ENCODE measurements around the gene KCNJ6.
"Not testable (repeated sequence)": the region's sequence is repeated elsewhere in the genome, so short reads cannot be mapped to it uniquely, and the experiment has no call there.

The KCNJ6 gene

GRCh38 chr21:37659874-37660273 lies 256.4 kb downstream of the KCNJ6 start:
- DNase-seq (ENCODE audit: insufficient read length, low spot score) (no peak), FAIRE-seq (no peak)
- no peak for TF ChIP-seq TAF1 (IDR thresholded peaks at IDR 0.05; ENCODE audit: low read depth, low read length)
- no peak for TF ChIP-seq SPI1 (IDR thresholded peaks at IDR 0.05; ENCODE audit: low read depth, low read length)
- TF ChIP-seq PAX5 (IDR thresholded peaks at IDR 0.05; ENCODE audit: insufficient read depth, low read length, severe bottlenecking): no peak

DNA sequence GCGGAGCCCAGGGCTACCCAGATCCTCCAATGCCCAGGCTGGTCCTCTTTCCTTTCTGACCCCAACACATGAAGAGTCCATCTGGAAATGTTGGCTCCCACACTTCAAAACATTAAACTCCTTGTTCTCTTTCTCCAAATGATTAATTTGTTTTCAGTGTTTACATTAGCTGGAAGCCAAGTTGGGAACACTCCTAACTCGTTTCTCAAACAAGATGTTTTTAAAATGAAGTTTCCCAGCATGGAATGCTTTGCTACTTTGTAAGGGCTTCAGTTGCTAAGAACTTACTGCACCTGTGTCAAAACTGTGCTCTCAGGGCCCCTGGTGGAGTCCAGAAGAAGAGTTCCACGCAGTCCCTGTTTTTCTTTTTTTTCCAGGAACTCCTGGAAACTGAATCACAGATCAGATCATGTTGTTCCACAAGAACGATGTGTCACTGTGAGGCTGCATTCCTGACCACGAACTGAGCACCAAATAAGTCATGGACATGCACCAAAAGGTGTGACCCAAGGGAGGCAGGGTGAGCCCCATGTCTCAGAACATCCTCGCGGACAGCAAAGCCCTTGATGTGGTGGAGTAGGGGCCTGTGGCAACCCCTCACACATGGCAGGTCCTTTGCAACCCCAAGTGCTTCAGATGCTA lies 257.3 kb downstream of the KCNJ6 start:
- DNase-seq (ENCODE audit: insufficient read length, low spot score) (no peak), FAIRE-seq (no peak)
- no peak for TF ChIP-seq POU2F2 (IDR thresholded peaks at IDR 0.05; ENCODE audit: low read depth, low read length)
- TF ChIP-seq PAX5 (IDR thresholded peaks at IDR 0.05; ENCODE audit: insufficient read depth, low read length, severe bottlenecking): no peak
- TF ChIP-seq POLR2AphosphoS5 (IDR thresholded peaks at IDR 0.05; ENCODE audit: low read depth, low read length): no peak
- no peak for TF ChIP-seq TAF1 (IDR thresholded peaks at IDR 0.05; ENCODE audit: low read depth, low read length)
- TF ChIP-seq SPI1 (IDR thresholded peaks at IDR 0.05; ENCODE audit: low read depth, low read length): no peak
- no peak for TF ChIP-seq POLR2A (IDR thresholded peaks at IDR 0.05; ENCODE audit: low read depth, low read length)

DNA sequence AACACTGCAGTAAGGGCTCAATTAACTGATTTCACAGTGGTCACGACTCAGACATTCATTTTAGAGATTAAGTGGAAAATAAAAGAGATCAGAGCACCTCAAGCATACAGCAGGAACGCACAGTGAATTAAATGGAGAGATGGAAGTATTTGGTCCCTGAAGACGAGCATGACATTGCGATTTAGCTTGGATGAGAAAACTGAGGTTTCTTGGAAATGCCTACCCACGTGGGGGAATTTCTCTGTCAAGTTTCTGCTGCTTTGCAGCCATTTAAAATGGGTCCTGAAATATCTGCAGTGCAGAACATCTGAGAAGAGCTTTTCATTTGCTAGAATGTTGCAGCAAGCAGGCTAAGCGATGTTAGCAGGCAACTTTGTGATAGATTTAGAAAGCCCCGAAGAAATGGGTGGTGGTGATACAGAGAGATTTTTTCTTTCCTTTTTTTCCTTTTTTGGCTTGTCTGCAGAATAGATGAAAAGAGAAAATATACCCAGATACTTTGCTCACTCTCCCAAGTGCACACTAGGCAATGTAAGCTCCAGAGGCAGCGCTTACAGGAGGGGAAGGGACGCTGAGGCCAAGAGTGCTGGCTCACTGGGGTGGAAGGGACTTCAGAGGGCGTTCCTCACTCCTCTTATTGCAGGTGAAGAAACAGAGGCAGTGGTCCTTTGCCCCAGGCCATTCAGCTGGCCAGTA lies 258.0 kb downstream of the KCNJ6 start:
- no peak for TF ChIP-seq POLR2AphosphoS5 (IDR thresholded peaks at IDR 0.05; ENCODE audit: low read depth, low read length)
- TF ChIP-seq POLR2A (IDR thresholded peaks at IDR 0.05; ENCODE audit: low read depth, low read length): no peak
- no peak for TF ChIP-seq PAX5 (IDR thresholded peaks at IDR 0.05; ENCODE audit: insufficient read depth, low read length, severe bottlenecking)
- TF ChIP-seq SPI1 (IDR thresholded peaks at IDR 0.05; ENCODE audit: low read depth, low read length): no peak
- no peak for TF ChIP-seq POU2F2 (IDR thresholded peaks at IDR 0.05; ENCODE audit: low read depth, low read length)
- no peak for TF ChIP-seq TAF1 (IDR thresholded peaks at IDR 0.05; ENCODE audit: low read depth, low read length)
- FAIRE-seq (no peak), DNase-seq (ENCODE audit: insufficient read length, low spot score) (no peak)

DNA sequence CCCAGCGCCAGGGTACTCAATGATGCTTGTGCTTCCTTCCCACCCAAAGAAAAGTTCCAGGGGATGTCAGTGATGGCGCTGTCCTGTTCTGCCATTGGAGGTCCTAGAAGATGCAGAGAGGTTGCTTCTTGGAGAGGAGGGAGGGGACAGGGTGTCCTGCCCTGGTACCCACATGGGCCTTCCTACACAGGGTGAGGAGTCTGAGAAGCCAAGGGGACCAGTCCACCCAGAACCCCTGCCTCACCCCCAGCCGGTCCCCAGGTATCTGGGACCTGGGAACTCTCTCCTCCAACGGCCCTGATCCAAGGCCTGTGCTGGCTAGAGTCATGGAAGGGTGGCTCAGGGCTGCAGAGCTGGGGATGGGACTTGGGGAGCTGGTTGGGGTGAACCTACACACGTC lies 259.4 kb downstream of the KCNJ6 start:
- DNase-seq (ENCODE audit: insufficient read length, low spot score): no peak
- no peak for TF ChIP-seq SPI1 (IDR thresholded peaks at IDR 0.05; ENCODE audit: low read depth, low read length)
- TF ChIP-seq PAX5 (IDR thresholded peaks at IDR 0.05; ENCODE audit: insufficient read depth, low read length, severe bottlenecking): no peak
- no peak for TF ChIP-seq POLR2AphosphoS5 (IDR thresholded peaks at IDR 0.05; ENCODE audit: low read depth, low read length)
- TF ChIP-seq TAF1 (IDR thresholded peaks at IDR 0.05; ENCODE audit: low read depth, low read length): no peak
- no peak for TF ChIP-seq POU2F2 (IDR thresholded peaks at IDR 0.05; ENCODE audit: low read depth, low read length)
- no peak for TF ChIP-seq POLR2A (IDR thresholded peaks at IDR 0.05; ENCODE audit: low read depth, low read length)
- no peak for FAIRE-seq

- no peak for FAIRE-seq
Observed at GRCh38 chr21:37655611-37656300, 260.5 kb downstream of the KCNJ6 start.

DNA sequence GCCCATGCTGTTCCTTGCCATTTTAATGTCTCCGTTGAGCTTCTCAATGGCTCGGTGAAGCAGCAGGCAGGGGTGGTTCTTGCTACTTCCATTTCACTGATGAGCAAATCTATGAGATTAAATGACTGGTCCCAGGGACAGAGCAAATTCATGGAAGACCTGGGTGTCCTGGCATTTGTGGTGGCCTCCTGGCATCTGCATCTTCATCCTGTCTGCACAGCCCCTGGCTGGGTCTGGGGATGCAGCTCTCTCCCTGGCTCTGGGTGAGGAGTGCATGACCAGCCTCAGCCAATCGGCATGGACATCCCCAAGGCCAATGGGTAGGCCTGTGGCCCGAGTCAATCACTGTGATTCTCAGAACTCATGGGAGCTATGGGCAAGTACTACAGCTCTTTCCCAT lies 261.7 kb downstream of the KCNJ6 start:
- TF ChIP-seq SPI1 (IDR thresholded peaks at IDR 0.05; ENCODE audit: low read depth, low read length) (no peak), TAF1 (IDR thresholded peaks at IDR 0.05; ENCODE audit: low read depth, low read length) (no peak), PAX5 (IDR thresholded peaks at IDR 0.05; ENCODE audit: insufficient read depth, low read length, severe bottlenecking) (no peak), POLR2A (IDR thresholded peaks at IDR 0.05; ENCODE audit: low read depth, low read length) (no peak), POLR2AphosphoS5 (IDR thresholded peaks at IDR 0.05; ENCODE audit: low read depth, low read length) (no peak), POU2F2 (IDR thresholded peaks at IDR 0.05; ENCODE audit: low read depth, low read length) (no peak)
- no peak for FAIRE-seq

More at GRCh38 chr21:37655611-37656300, 260.5 kb downstream of the KCNJ6 start:
- no peak for DNase-seq (ENCODE audit: insufficient read length, low spot score)
- TF ChIP-seq POLR2A (IDR thresholded peaks at IDR 0.05; ENCODE audit: low read depth, low read length) (no peak), SPI1 (IDR thresholded peaks at IDR 0.05; ENCODE audit: low read depth, low read length) (no peak), POU2F2 (IDR thresholded peaks at IDR 0.05; ENCODE audit: low read depth, low read length) (no peak), POLR2AphosphoS5 (IDR thresholded peaks at IDR 0.05; ENCODE audit: low read depth, low read length) (no peak), PAX5 (IDR thresholded peaks at IDR 0.05; ENCODE audit: insufficient read depth, low read length, severe bottlenecking) (no peak), TAF1 (IDR thresholded peaks at IDR 0.05; ENCODE audit: low read depth, low read length) (no peak)

GRCh38 chr21:37653201-37653600 lies 263.1 kb downstream of the KCNJ6 start:
- FAIRE-seq (no peak), DNase-seq (ENCODE audit: insufficient read length, low spot score) (no peak)
- no peak for TF ChIP-seq TAF1 (IDR thresholded peaks at IDR 0.05; ENCODE audit: low read depth, low read length)
- no peak for TF ChIP-seq SPI1 (IDR thresholded peaks at IDR 0.05; ENCODE audit: low read depth, low read length)
- TF ChIP-seq PAX5 (IDR thresholded peaks at IDR 0.05; ENCODE audit: insufficient read depth, low read length, severe bottlenecking): no peak
- TF ChIP-seq POU2F2 (IDR thresholded peaks at IDR 0.05; ENCODE audit: low read depth, low read length): no peak

More for the DNA sequence above, 261.7 kb downstream of the KCNJ6 start:
- DNase-seq (ENCODE audit: insufficient read length, low spot score): no peak

GRCh38 chr21:37647781-37648180 lies 268.5 kb downstream of the KCNJ6 start:
- no peak for FAIRE-seq
- no peak for DNase-seq (ENCODE audit: insufficient read length, low spot score)
- TF ChIP-seq SPI1 (IDR thresholded peaks at IDR 0.05; ENCODE audit: low read depth, low read length) (no peak), TAF1 (IDR thresholded peaks at IDR 0.05; ENCODE audit: low read depth, low read length) (no peak), POU2F2 (IDR thresholded peaks at IDR 0.05; ENCODE audit: low read depth, low read length) (no peak), POLR2AphosphoS5 (IDR thresholded peaks at IDR 0.05; ENCODE audit: low read depth, low read length) (no peak), POLR2A (IDR thresholded peaks at IDR 0.05; ENCODE audit: low read depth, low read length) (no peak), PAX5 (IDR thresholded peaks at IDR 0.05; ENCODE audit: insufficient read depth, low read length, severe bottlenecking) (no peak)

- DNase-seq (ENCODE audit: insufficient read length, low spot score); FAIRE-seq: not testable (repeated sequence)
Observed at GRCh38 chr21:37646761-37647160, 269.5 kb downstream of the KCNJ6 start.

Measured in GM12891 (cell line).